ENCODE data around the gene PIP4K2B. TPM values are rescaled to one million over a fixed set of nuclear protein-coding genes. Genes with fewer than 3 reads are reported as not detected.

Gene PIP4K2B
- total and polyA plus RNA-seq, 9 of the 15 experiments (the other 6 are each of a cell fraction or from before 2014, with no cell fraction given), result 3.7 to 29.9 (median 23.0) TPM

GRCh38 chr17:38749223-38750043, 49.9 kb downstream of the PIP4K2B start (continued):
- TF ChIP-seq ZNF551 (CRISPR knock-in tag; IDR thresholded peaks at IDR 0.05) (no peak), MTA1 (IDR thresholded peaks at IDR 0.05; ENCODE audit: borderline replicate concordance) (0 out of 2 replicates have a peak, but pooled peaks have one; percentile 14), NR2C2 (CRISPR knock-in tag; IDR thresholded peaks at IDR 0.05) (no peak), NR2C2 (tag; IDR thresholded peaks at IDR 0.05) (peak; percentile 75), ZNF512 (tag; IDR thresholded peaks at IDR 0.05) (no peak), NFRKB (IDR thresholded peaks at IDR 0.05; ENCODE audit: low read depth) (0 out of 2 replicates have a peak, but pooled peaks have one; percentile 53), XRCC5 (IDR thresholded peaks at IDR 0.05; ENCODE audit: low read depth, low read length) (no peak), BRD9 (IDR thresholded peaks at IDR 0.05; ENCODE audit: low read depth, partially characterized antibody) (no peak), FOXA3 (CRISPR knock-in tag; conservative IDR thresholded peaks at IDR 0.05 in 1 of 2, IDR thresholded peaks at IDR 0.05 in 1 of 2) (no peak), HIVEP1 (CRISPR knock-in tag; IDR thresholded peaks at IDR 0.05) (no peak), ZBTB9 (CRISPR knock-in tag; IDR thresholded peaks at IDR 0.05) (no peak), MBD2 (IDR thresholded peaks at IDR 0.05; ENCODE audit: borderline replicate concordance, low read depth) (peak; percentile 60; the same call in 1 of the 2 replicates), MED1 (CRISPR knock-in tag; IDR thresholded peaks at IDR 0.05; ENCODE audit: borderline replicate concordance) (no peak), RB1 (IDR thresholded peaks at IDR 0.05; ENCODE audit: low read depth) (peak; percentile 40), HMG20A (CRISPR knock-in tag; conservative IDR thresholded peaks at IDR 0.05) (no peak), ZNF79 (CRISPR knock-in tag; IDR thresholded peaks at IDR 0.05; ENCODE audit: low read depth) (no peak), SLC30A9 (CRISPR knock-in tag; IDR thresholded peaks at IDR 0.05) (no peak), ETV5 (CRISPR knock-in tag; IDR thresholded peaks at IDR 0.05; ENCODE audit: low read depth) (peak; percentile 89), IRF2 (CRISPR knock-in tag; IDR thresholded peaks at IDR 0.05) (no peak)
- TF ChIP-seq, protein P1, sequence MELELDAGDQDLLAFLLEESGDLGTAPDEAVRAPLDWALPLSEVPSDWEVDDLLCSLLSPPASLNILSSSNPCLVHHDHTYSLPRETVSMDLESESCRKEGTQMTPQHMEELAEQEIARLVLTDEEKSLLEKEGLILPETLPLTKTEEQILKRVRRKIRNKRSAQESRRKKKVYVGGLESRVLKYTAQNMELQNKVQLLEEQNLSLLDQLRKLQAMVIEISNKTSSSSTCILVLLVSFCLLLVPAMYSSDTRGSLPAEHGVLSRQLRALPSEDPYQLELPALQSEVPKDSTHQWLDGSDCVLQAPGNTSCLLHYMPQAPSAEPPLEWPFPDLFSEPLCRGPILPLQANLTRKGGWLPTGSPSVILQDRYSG (tag; conservative IDR thresholded peaks at IDR 0.05; ENCODE audit: low read depth), result no peak
- TF ChIP-seq, protein P2, sequence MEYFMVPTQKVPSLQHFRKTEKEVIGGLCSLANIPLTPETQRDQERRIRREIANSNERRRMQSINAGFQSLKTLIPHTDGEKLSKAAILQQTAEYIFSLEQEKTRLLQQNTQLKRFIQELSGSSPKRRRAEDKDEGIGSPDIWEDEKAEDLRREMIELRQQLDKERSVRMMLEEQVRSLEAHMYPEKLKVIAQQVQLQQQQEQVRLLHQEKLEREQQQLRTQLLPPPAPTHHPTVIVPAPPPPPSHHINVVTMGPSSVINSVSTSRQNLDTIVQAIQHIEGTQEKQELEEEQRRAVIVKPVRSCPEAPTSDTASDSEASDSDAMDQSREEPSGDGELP (CRISPR knock-in tag; IDR thresholded peaks at IDR 0.05; ENCODE audit: borderline replicate concordance), result peak; percentile 80
